ENCODE measurements around the gene SIT1.

DNA sequence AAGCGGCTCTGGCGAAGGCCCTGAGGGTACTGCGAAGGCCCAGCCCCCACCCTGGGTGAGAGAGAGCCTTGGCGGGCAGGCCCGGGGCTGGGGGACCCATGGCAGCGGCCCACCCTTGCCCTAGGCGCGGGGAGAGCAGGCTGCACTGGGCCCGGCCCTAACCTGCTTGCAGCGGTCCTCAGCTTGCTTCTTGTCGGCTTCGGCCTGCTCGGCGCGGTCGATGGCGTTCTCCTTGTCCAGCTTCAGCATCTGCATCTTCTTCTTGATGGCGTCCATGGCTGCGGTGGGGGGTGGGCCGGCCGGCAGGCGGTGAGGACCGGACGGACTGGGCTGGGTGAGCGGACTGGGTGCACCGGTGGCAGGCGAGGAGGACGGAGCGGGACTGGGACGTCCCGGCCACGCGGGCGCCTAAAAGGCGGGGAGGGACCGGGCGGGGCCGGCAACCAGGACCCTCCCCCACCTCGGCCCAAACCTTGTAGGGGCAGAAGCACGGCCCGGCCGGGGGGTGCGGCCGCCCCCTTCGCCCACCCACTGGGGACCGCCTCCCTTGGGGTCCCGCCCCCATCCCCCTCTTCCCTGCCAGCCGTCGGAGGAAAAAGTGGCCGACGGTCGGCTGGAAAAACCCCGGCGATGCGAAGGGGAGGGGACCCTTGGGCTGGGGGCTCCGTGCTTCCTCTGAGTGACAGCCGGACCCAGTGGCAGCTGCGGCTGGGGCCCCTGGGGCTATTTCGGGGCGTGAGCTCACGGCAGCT is 39.0 kb upstream of the SIT1 start, which contains the start of gene TPM2:
- TF ChIP-seq POLR2A (IDR thresholded peaks at IDR 0.05; ENCODE audit: low read depth, low read length) (peak; percentile 44; the same call in 1 of the 2 replicates), POLR2AphosphoS5 (IDR thresholded peaks at IDR 0.05; ENCODE audit: low read depth, low read length) (0 out of 2 replicates have a peak, but pooled peaks have one; percentile 48), POU2F2 (IDR thresholded peaks at IDR 0.05; ENCODE audit: low read depth, low read length) (no peak), TAF1 (IDR thresholded peaks at IDR 0.05; ENCODE audit: low read depth, low read length) (no peak), SPI1 (IDR thresholded peaks at IDR 0.05; ENCODE audit: low read depth, low read length) (no peak)

Data from GM12891 (cell line).